HepG2 (cell line): Measurements from ENCODE around the gene FAT2. TPM values are rescaled to one million over a fixed set of nuclear protein-coding genes. Genes with fewer than 3 reads are reported as not detected.

Experiments
- ATAC-seq: fragments of 200-7000 bp; cut with Tn5 transposase; 3 replicates; pipeline ENCODE4 v1.9.1; 2020; ENCODE audit warnings: mild to moderate bottlenecking, moderate library complexity
- BruUV-seq: library from RNA; stranded (reverse); fragments of 400-500 nt; replicated peaks from 2 replicates; lab custom pipeline; 2021; lab: Mats Ljungman, UMichigan
- CTCF ChIA-PET: fragments of 300-600 bp; formaldehyde crosslinking; extraction: SDS; loops from one replicate; lab custom pipeline; 2021; ENCODE audit warnings: low total read pairs, inconsistent platforms, low intra/inter-chr PET ratio; lab: Yijun Ruan, JAX
- POLR2A ChIA-PET: fragments of 350-600 bp; sonication (Branson Sonifier 250); formaldehyde crosslinking; loops from one replicate; lab custom pipeline; 2020; ENCODE audit warnings: antibody characterized with exemption, inconsistent platforms; lab: Yijun Ruan, JAX
- DNase-seq: peaks from one replicate; pipeline ENCODE4 v3.0.0-alpha.2; 2015; ENCODE audit warnings: low spot score
- FAIRE-seq: peaks from 3 replicates; lab custom pipeline; 2011; peaks lifted over from hg19 to GRCh38; lab: Jason Lieb, UNC
- H2AFZ ChIP-seq: one replicate; pipeline ENCODE4 v1.6.1; 2011; ENCODE audit warnings: low read length, inconsistent platforms
- H3K27ac ChIP-seq: fragments of 300-600 bp; 3 replicates; pipeline ENCODE4 v1.8.0; 2011; ENCODE audit warnings: mixed run types, mild to moderate bottlenecking, mixed read lengths, low read length, inconsistent platforms; ENCODE audit not compliant: insufficient read depth; ENCODE audit errors: extremely low read length
- H3K27me3 ChIP-seq, 2 experiments: fragments of 200-600 bp in 1 of 2; 2 replicates in 1 of 2; 3 replicates in 1 of 2; pipeline versions ENCODE4 v1.6.0 to v1.8.0; 2011; ENCODE audit warnings: low read length in 2 of 2, mild to moderate bottlenecking in 2 of 2, moderate library complexity in 2 of 2, inconsistent platforms in 1 of 2; ENCODE audit not compliant: insufficient read depth in 2 of 2, control insufficient read depth in 1 of 2
- H3K36me3 ChIP-seq, 2 experiments: fragments of 200-600 bp in 1 of 2; replicated peaks in 1 of 2; 2 replicates in 1 of 2; 3 replicates in 1 of 2; pipeline versions ENCODE4 v1.5.1 to v1.8.0; 2011; ENCODE audit warnings: low read length in 2 of 2, inconsistent platforms in 1 of 2; ENCODE audit not compliant: insufficient read depth in 2 of 2, control insufficient read depth in 1 of 2
- H3K4me1 ChIP-seq: 2 replicates; pipeline ENCODE4 v1.5.1; 2012; ENCODE audit warnings: low read length, inconsistent platforms; ENCODE audit not compliant: insufficient read depth
- H3K4me2 ChIP-seq: 2 replicates; pipeline ENCODE4 v1.6.0; 2011; ENCODE audit warnings: low read depth, low read length, inconsistent platforms
- H3K4me3 ChIP-seq, 3 experiments: fragments of 200-600 bp in 1 of 3; sonication (generic), shearing (Covaris generic) in 1 of 3; replicated peaks in 1 of 3; 2 replicates each; pipeline ENCODE4 v1.5.1; 2011 to 2016; ENCODE audit warnings: low read length in 3 of 3, inconsistent platforms in 2 of 3, low read depth in 2 of 3, mild to moderate bottlenecking in 2 of 3, control low read depth in 1 of 3, mixed read lengths in 1 of 3; ENCODE audit not compliant: insufficient read depth in 1 of 3
- H3K79me2 ChIP-seq: one replicate; pipeline ENCODE4 v1.6.1; 2011; ENCODE audit warnings: low read length, inconsistent platforms; ENCODE audit not compliant: insufficient read depth
- H3K9ac ChIP-seq: 2 replicates; pipeline ENCODE4 v1.6.0; 2011; ENCODE audit warnings: mild to moderate bottlenecking, low read depth, low read length, inconsistent platforms; ENCODE audit not compliant: insufficient read depth
- H3K9me3 ChIP-seq: 2 replicates; pipeline ENCODE4 v1.5.1; 2012; ENCODE audit warnings: mild to moderate bottlenecking, low read length
- H4K20me1 ChIP-seq: 2 replicates; pipeline ENCODE4 v1.6.0; 2011; ENCODE audit warnings: inconsistent platforms, mild to moderate bottlenecking, low read length, moderate library complexity; ENCODE audit not compliant: insufficient read depth
- FIP1L1 ChIP-seq: fragments of 200-400 bp; formaldehyde crosslinking; IDR thresholded peaks from 2 replicates; pipeline ENCODE4 v1.6.1; 2018; ENCODE audit warnings: low read depth, mild to moderate bottlenecking, low read length, moderate library complexity, borderline replicate concordance; ENCODE audit not compliant: insufficient read depth
- FOXO4 ChIP-seq: sonication (generic); formaldehyde crosslinking; conservative IDR thresholded peaks from 2 replicates; pipeline ENCODE4 v1.8.1; 2023; ENCODE audit warnings: missing genetic modification reagents
- GLI4 ChIP-seq: sonication (generic); formaldehyde crosslinking; IDR thresholded peaks from 2 replicates; pipeline ENCODE4 v1.5.1; 2020; ENCODE audit warnings: missing genetic modification reagents, mild to moderate bottlenecking, moderate library complexity, borderline replicate concordance
- GRHL1 ChIP-seq: sonication (generic); formaldehyde crosslinking; conservative IDR thresholded peaks from 2 replicates; pipeline ENCODE4 v1.8.0; 2022; ENCODE audit warnings: missing genetic modification reagents
- TFDP2 ChIP-seq: sonication (generic); formaldehyde crosslinking; IDR thresholded peaks from 2 replicates; pipeline ENCODE4 v1.4.0; 2020; ENCODE audit warnings: missing genetic modification reagents
- ZNF710 ChIP-seq: sonication (generic); formaldehyde crosslinking; IDR thresholded peaks from 2 replicates; pipeline ENCODE4 v1.5.0; 2020; ENCODE audit warnings: mild to moderate bottlenecking, missing genetic modification reagents, borderline replicate concordance
- WGBS: methylation state at CpG from one replicate; pipeline ENCODE4 v1.1.6; 2017; ENCODE audit warnings: low lambda C conversion rate; 5-methylcytosine and 5-hydroxymethylcytosine counted together
- in situ Hi-C: cut with HindIII; loops from 2 replicates; pipeline ENCODE4 v1.10.0; 2017; ENCODE audit warnings: low pct_unique_long_range_greater_than_20kb; ENCODE audit not compliant: extremely low pct_ligation_motif_present
- intact Hi-C: fragments of 100-400 bp; cut with micrococcal nuclease; formaldehyde crosslinking; loops from one replicate; pipeline ENCODE4 v1.10.0; 2022; ENCODE audit not compliant: unreplicated experiment
- polyA plus RNA-seq, 8 experiments: library from polyadenylated mRNA; depleted of rRNA in 3 of 8; stranded (reverse) in 7 of 8; unstranded in 1 of 8; fragments of >200 nt; fragmentation: Illumina TruSeq in 4 of 8; extraction: Trizol in 4 of 8; gene quantifications; 2 replicates each; pipeline versions ENCODE4 v1.2.1 to v1.2.3, GENCODE V29; 2011 to 2016; ENCODE audit warnings: low read depth in 4 of 8, missing spikeins in 1 of 8, mixed read lengths in 1 of 8; ENCODE audit not compliant: insufficient read depth in 1 of 8
- total RNA-seq, 5 experiments: library from RNA; depleted of rRNA; stranded (reverse); fragments of >200 nt; fragmentation: Illumina TruSeq; extraction: Trizol; gene quantifications; 2 replicates each; pipeline ENCODE4 v1.2.3, GENCODE V29; 2016; ENCODE audit warnings: low read depth in 1 of 5

The FAT2 gene
- total and polyA plus RNA-seq, 2 of the 13 experiments (the other 11 are each of a cell fraction or from before 2014, with no cell fraction given): not detected

- 59% methylated on average over 4 of the region's 4 CpGs for WGBS
- ChIA-PET CTCF (no interaction called here), POLR2A (no interaction called here)
- H3K27me3 ChIP-seq: 0 out of 5 replicates have a peak, but pooled peaks cover 0 to 7% of the 10 kb centered on the region in 2 experiments
- DNase-seq (no peak), FAIRE-seq (no peak), ATAC-seq (no peak)
- no peaks in the 10 kb centered on the region for H3K79me2 ChIP-seq
- no peaks in the 10 kb centered on the region for H3K36me3 ChIP-seq
- no peak overlapping the region for H3K27ac ChIP-seq
- intact Hi-C loops: no loop called here
- no peaks in the 10 kb centered on the region for H3K4me1 ChIP-seq
- H3K9me3 ChIP-seq: no peaks in the 10 kb centered on the region
- H3K4me2 ChIP-seq: no peak overlapping the region
- in situ Hi-C loops: no loop called here
- H4K20me1 ChIP-seq: no peaks in the 10 kb centered on the region; the same call in 1 of the 2 replicates
- TF ChIP-seq GRHL1 (CRISPR knock-in tag) (no peak), ZNF710 (no peak), TFDP2 (CRISPR knock-in tag) (no peak), GLI4 (no peak), FIP1L1 (no peak), FOXO4 (no peak)
- no peak overlapping the region for H3K4me3 ChIP-seq
- no TSS peak for BruUV-seq
- no peak overlapping the region for H3K9ac ChIP-seq
- H2AFZ ChIP-seq: no peak overlapping the region
Observed at GRCh38 chr5:151581347-151581746, 9.8 kb downstream of the FAT2 start.
